HG03342 (cell line): ENCODE data around the gene ALDH4A1.

Experiments
- ATAC-seq: cut with Tn5 transposase; IDR thresholded peaks from one replicate; pipeline ENCODE4 v1.9.1; 2021; ENCODE audit warnings: mild to moderate bottlenecking, moderate library complexity; ENCODE audit not compliant: unreplicated experiment

Gene ALDH4A1

GRCh38 chr1:18902523-18903290 is at the start of gene ALDH4A1:
ALDH4A1 (minus strand) TSS chr1:18902555; CDS start chr1:18902523, 32 bp downstream.
- peak; percentile 94 for ATAC-seq

GRCh38 chr1:18951818-18952391 is 49.5 kb upstream of the ALDH4A1 start:
- ATAC-seq = peak; percentile 47

DNA sequence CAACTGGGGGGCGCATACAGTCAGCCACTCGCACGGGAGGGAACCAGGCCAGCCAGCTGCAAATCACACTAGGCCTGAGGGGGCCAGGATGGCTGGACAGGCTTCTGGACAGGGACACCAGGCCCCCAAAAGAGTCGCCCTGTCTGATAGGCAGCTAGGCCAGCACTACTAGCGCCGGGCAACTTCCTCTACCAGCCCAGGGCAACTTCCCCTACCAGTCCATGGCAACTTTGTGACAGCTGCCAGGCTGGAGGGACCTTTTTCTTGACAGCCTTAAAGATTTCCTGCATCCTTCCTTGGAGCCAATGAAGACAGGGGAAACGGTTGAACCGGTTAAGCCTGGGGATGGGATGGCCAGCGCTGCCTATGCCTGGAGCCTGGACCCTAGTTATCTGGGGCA is 49.1 kb upstream of the ALDH4A1 start:
- ATAC-seq = no peak

- ATAC-seq = no peak
These were observed 48.2 kb upstream of the ALDH4A1 start for GRCh38 chr1:18950401-18951026.

DNA sequence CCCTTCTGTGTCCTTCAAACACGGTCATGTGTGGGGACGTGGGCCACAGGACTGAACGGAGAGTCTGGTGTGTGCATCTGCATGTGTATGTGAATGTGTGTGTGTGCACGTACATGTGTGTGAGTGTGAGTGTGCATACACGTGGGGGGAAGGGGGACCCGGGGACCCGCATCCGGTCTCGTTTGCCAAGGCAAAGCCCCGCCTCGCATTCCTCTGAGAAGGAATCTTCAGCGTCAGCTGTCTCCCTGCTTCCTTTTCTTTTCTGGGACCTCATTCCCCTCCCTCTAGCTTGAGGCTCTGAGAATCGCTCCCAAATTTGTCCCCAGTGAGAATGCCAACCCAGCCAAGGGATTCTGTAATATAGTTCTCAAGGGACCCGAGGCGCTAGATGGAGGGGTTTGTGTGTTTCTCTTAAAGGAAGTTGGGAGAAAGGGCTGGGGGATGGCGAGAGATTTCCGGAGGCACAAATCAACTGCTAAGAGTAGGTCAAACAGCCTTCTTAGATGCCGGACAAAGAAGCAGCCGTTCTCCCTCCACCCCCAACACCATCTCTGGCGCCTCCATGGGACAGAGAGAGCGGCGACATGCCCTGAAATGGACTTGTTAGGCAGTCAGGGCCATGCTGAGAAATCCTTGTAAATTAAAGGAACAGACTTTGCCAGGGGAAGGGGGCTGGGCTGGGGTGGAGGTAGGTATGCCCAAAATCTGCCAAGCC is 47.5 kb upstream of the ALDH4A1 start:
- ATAC-seq = no peak

DNA sequence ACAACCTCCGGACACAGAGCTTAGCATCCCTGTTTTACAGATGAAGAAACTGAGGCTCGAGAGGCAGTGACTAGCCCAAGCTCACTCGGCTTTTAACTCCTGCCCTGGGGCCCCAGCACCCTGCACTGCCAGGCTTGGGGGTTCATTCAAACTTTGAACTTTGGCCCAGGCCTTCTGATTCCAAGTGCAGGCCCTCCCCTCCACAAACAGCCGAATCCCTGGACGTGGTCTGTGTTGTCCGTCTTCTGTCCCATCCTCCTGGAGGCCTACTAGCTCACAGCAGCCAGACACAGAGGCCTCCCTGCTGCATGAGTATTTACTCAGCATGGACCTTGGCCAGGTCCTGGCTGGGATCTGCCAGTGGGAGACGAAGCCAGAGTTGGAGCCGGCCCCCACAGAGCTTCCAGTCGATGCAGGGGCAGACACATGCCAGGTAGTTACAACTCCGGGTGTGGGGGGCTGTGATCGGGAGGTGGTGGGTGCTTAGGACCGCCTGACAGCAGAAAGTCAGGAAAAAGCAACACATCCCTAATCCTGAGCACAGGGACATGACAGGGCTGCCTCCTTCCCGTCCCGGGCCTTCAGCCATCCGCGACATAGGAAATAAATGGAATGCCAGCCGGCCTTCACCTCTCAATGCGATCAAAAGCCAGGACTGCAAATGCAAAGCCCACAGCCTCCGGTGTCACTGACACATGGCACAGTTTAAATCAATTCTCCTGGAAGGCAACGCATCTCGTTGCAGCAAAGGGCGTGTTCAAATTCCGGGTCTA is 46.7 kb upstream of the ALDH4A1 start:
- no peak for ATAC-seq

- no peak for ATAC-seq
These were observed 45.9 kb upstream of the ALDH4A1 start for GRCh38 chr1:18948048-18948912.

GRCh38 chr1:18947570-18947969 is 45.2 kb upstream of the ALDH4A1 start:
- no peak for ATAC-seq

DNA sequence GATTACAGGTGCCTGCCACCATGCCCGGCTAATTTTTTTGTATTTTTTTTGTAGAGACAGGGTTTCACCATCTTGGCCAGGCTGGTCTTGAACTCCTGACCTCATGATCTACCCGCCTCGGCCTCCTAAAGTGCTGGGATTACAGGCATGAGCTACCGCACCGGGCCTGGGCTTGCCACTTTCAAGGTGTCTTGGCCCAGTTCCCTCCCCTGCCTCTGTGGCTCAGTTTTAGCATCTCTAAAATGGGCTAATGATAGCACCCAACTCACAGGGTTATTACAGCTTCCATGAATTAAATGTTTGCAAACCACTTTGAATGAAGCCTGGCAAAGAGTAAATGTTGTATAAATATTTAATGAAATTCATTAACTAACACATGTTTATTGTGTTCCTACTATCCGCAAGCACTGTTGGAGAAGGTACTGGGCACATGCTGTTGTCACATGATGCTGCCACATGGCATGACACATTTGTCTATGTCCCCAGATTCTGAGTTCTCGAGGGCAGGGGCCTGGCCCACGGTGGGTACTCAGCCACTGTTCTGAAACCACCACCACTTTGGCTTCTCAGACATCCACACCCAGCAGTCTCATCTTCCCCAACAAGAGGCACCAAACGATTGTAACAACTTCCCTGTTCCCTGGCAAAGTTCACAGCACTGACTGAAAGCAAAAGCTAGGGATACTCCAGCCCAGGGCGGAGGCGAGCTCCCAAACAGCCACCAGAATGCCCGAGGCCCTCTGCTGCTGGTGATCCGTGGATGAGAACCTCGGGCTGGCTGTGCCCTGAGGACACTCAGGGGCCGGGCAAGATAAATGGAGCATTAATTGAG is 44.4 kb upstream of the ALDH4A1 start:
- no peak for ATAC-seq

DNA sequence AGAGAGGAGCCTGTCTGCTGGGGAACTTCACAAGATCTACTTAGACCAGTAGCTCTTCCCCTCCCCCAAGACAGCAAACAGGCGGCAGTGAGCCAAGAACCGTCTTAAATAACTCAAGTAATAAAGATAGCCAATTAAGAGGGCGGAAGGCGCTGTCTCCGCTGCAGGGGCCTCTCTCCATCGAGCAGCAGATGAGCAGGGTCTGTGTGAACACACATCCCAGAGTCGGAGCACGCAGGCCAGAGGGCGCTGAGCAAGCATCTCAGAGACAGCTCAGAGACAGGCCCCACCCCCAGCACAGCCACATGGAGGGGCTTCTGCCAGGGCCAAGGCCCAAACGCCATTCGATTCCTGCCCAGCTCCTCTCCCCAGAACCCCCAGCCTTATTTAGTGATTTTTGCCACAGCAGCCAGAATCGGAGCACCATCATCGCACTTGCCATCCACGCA is 43.1 kb upstream of the ALDH4A1 start:
- ATAC-seq = no peak

DNA sequence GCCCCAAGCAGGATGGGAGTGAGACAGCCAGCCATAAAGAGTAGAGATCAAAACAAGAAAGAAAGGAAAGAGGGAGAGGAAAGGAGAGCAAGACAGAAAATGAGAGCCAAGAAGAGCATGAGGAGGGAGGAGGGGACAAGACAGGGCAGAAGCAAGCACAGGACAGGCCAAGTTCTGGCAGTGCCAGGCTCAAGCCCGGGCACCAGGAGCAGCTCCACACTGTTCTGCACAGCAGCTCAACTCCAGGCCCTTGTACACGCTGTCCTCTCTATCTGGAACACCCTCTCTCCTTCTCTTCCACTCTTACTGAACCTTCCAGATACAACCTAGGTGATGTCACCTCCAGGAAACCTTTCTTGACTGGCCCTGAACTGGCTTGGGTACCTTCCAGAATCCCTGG is 42.5 kb upstream of the ALDH4A1 start:
- ATAC-seq = no peak

GRCh38 chr1:18943914-18944572 is 41.7 kb upstream of the ALDH4A1 start:
- no peak for ATAC-seq

- no peak for ATAC-seq
These were observed 40.8 kb upstream of the ALDH4A1 start for GRCh38 chr1:18943162-18943561.

DNA sequence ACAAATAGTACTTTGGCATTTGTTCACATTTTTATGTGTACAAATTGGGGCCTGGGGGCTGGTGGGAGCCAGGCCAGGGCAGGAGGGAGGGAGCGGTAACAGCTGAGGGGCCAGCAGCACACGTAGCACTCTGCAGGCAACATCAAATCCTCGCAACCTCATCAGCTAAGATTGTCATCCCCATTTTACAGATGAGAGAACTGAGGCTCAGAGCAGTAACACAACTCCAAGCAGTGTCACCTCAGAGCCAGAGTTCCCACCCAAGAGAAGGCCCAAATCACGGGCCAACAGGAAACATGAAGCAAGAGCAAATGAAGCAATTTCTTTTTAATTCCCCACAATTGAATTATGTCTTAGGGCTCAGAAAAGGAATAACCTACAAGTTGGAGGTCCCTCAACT is 40.0 kb upstream of the ALDH4A1 start:
- no peak for ATAC-seq

- ATAC-seq = no peak
These were observed 39.1 kb upstream of the ALDH4A1 start for GRCh38 chr1:18941221-18942141.

- no peak for ATAC-seq
These were observed 38.1 kb upstream of the ALDH4A1 start for GRCh38 chr1:18940303-18941020.
